Tibial artery (tissue), 4 donors: ENCODE measurements around the gene PPP1R9B.

Source experiments
- DNase-seq, 2 donors: peaks; one replicate each; pipeline ENCODE4 v3.0.0-alpha.2; 2019
- H3K27ac ChIP-seq, 2 donors: fragments of 200-600 bp; sonication (generic) in 1 of 2; 1 replicate in 1 of 2; 2 replicates in 1 of 2; pipeline ENCODE4 v1.5.1; 2018 to 2019; ENCODE audit warnings: mild to moderate bottlenecking in 1 of 2
- H3K27me3 ChIP-seq, 2 donors: fragments of 200-600 bp; sonication (generic) in 1 of 2; one replicate each; pipeline versions ENCODE4 v1.5.1 to v1.6.0; 2016 to 2019
- H3K36me3 ChIP-seq, 3 donors: fragments of 200-600 bp; sonication (generic) in 2 of 3; one replicate each; pipeline ENCODE4 v1.5.1; 2016 to 2019; ENCODE audit warnings: mild to moderate bottlenecking in 2 of 3
- H3K4me1 ChIP-seq, 4 donors: fragments of 200-600 bp; sonication (generic) in 2 of 4; 1 replicate in 3 of 4; 2 replicates in 1 of 4; pipeline ENCODE4 v1.5.1; 2016 to 2019
- H3K4me3 ChIP-seq, 2 donors: fragments of 200-600 bp; sonication (generic) in 1 of 2; 1 replicate in 1 of 2; 2 replicates in 1 of 2; pipeline ENCODE4 v1.5.1; 2018 to 2019; ENCODE audit warnings: mild to moderate bottlenecking in 2 of 2
- H3K9me3 ChIP-seq, 3 donors: fragments of 200-600 bp; sonication (generic) in 1 of 3; one replicate each; pipeline ENCODE4 v1.5.1; 2016 to 2019
- CTCF ChIP-seq, 2 experiments: fragments of 200-600 bp in 1 of 2; fragments of 450-650 bp in 1 of 2; IDR thresholded peaks; one replicate each; pipeline ENCODE4 v1.5.1; 2017 to 2019; ENCODE audit warnings: antibody characterized with exemption in 2 of 2, mild to moderate bottlenecking in 1 of 2, moderate library complexity in 1 of 2
- intact Hi-C: fragments of 100-400 bp; cut with DNase I; formaldehyde crosslinking; loops from one replicate; pipeline ENCODE4 v1.15.0; 2023; ENCODE audit warnings: low total_unique reads

Gene PPP1R9B

GRCh38 chr17:50101346-50102163, 48.9 kb downstream of the PPP1R9B start:
- intact Hi-C loops = no loop called here
- H3K4me3 ChIP-seq = no peak overlapping the region
- TF ChIP-seq CTCF (IDR thresholded peaks at IDR 0.05) = no peak
- no peak for DNase-seq
- H3K27me3 ChIP-seq = no peaks in the 10 kb centered on the region
- H3K9me3 ChIP-seq = no peaks in the 10 kb centered on the region
- peaks cover 22 to 87% (median 57%) of the 10 kb centered on the region in 3 donors for H3K36me3 ChIP-seq
- peak overlapping the region; percentile 58 to 68 for H3K27ac ChIP-seq
- peaks cover 0 to 60% (median 47%) of the 10 kb centered on the region in 4 donors for H3K4me1 ChIP-seq

GRCh38 chr17:50100921-50101345, 49.5 kb downstream of the PPP1R9B start:
- peak overlapping the region; percentile 58 to 68 for H3K27ac ChIP-seq
- H3K4me1 ChIP-seq = peaks cover 0 to 66% (median 53%) of the 10 kb centered on the region in 4 donors
- H3K9me3 ChIP-seq = no peaks in the 10 kb centered on the region
- intact Hi-C loops = no loop called here
- peaks cover 19 to 81% (median 50%) of the 10 kb centered on the region in 3 donors for H3K36me3 ChIP-seq
- H3K27me3 ChIP-seq = no peaks in the 10 kb centered on the region
- no peak for DNase-seq
- no peak overlapping the region for H3K4me3 ChIP-seq
- TF ChIP-seq CTCF (IDR thresholded peaks at IDR 0.05) = no peak

GRCh38 chr17:50100480-50100883, 50.0 kb downstream of the PPP1R9B start:
- no peak for TF ChIP-seq CTCF (IDR thresholded peaks at IDR 0.05)
- H3K4me3 ChIP-seq = no peak overlapping the region
- peak overlapping the region; percentile 58 to 68 for H3K27ac ChIP-seq
- intact Hi-C loops = no loop called here
- H3K4me1 ChIP-seq = peaks cover 0 to 71% (median 54%) of the 10 kb centered on the region in 4 donors
- no peak for DNase-seq
- H3K27me3 ChIP-seq = no peaks in the 10 kb centered on the region
- H3K36me3 ChIP-seq = peaks cover 19 to 76% (median 46%) of the 10 kb centered on the region in 3 donors
- H3K9me3 ChIP-seq = no peaks in the 10 kb centered on the region

- H3K27ac ChIP-seq = peak overlapping the region; percentile 19 to 96
- peaks cover 0 to 71% (median 55%) of the 10 kb centered on the region in 4 donors for H3K4me1 ChIP-seq
Observed at GRCh38 chr17:50099003-50099402, 51.5 kb downstream of the PPP1R9B start.

GRCh38 chr17:50098583-50098982, 51.9 kb downstream of the PPP1R9B start:
- Histone ChIP-seq H3K27ac (peak overlapping the region in 1 of 2 donors; percentile 96), H3K4me1 (peaks cover 0 to 71% (median 56%) of the 10 kb centered on the region in 4 donors), H3K36me3 (peaks cover 19 to 57% (median 31%) of the 10 kb centered on the region in 3 donors), H3K9me3 (no peaks in the 10 kb centered on the region), H3K4me3 (no peak overlapping the region), H3K27me3 (no peaks in the 10 kb centered on the region)
- no peak for DNase-seq
- intact Hi-C loops = loop anchor here (5.0 kb wide), 1 partner anchor 99 kb away; no protein-coding TSS in a partner anchor
- no peak for TF ChIP-seq CTCF (IDR thresholded peaks at IDR 0.05)

More at GRCh38 chr17:50099003-50099402, 51.5 kb downstream of the PPP1R9B start:
- Histone ChIP-seq H3K27me3 (no peaks in the 10 kb centered on the region), H3K4me3 (no peak overlapping the region), H3K36me3 (peaks cover 19 to 61% (median 35%) of the 10 kb centered on the region in 3 donors), H3K9me3 (no peaks in the 10 kb centered on the region)
- DNase-seq = no peak
- TF ChIP-seq CTCF (IDR thresholded peaks at IDR 0.05) = no peak
- intact Hi-C loops = loop anchor here (5.0 kb wide), 1 partner anchor 98 kb away; no protein-coding TSS in a partner anchor
